SK-N-MC (cell line): ENCODE data around the gene DLG1.

Experiments used
- EZH2 ChIP-seq: fragments of 200-600 bp; sonication (generic); IDR thresholded peaks from one replicate; pipeline ENCODE4 v1.6.1; 2017; ENCODE audit warnings: antibody characterized with exemption
- FOXP2 ChIP-seq: optimal IDR thresholded peaks from 2 replicates; pipeline ENCODE3; 2011; ENCODE audit warnings: mild to moderate bottlenecking, moderate library complexity; ENCODE audit not compliant: insufficient read depth; ENCODE audit errors: extremely low read length, control extremely low read depth
- POLR2AphosphoS5 ChIP-seq: IDR thresholded peaks from 2 replicates; pipeline ENCODE4 v1.6.1; 2012; ENCODE audit warnings: mild to moderate bottlenecking, low read depth, low read length, borderline replicate concordance

DNA sequence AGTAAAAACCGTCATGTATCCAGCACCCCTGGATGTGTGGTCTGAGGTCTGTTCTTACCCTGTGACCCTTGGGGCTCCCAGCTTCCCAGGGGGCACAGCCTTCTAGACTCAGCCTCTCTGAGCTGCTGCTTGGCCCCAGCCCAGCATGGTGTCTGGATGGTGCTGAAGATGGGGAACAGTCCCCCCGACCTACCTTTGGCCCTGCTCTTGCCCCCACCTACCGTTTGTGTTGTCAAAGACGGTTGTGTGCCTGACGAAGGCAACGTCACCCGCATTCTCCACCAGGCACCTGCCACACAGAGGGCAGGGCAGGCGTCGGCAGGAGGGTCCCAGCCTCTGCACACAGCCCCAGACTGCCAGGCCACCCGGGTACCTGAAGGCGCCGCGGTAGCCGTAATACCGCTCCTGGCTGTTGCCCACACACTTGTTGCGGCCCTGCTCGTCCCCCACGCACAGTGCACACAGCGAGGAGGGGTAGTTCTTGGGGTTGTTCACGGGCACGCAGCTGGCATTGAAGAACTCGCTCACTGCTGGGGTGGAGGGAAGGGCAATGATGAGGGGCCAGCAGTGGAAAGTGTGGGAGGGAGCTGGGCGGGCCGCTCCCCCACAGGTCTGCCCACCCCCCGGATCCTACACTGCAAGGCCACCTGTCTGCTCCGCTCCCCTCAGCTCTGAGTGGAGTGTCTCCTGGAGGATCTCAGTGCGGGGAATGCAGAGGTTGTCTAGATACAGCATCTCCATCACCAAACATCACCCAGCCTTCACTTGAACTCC lies 289.8 kb downstream of the DLG1 start:
- TF ChIP-seq POLR2AphosphoS5: no peak
- no peak for TF ChIP-seq EZH2
- TF ChIP-seq FOXP2: no peak
